Endodermal cell (in vitro differentiated cells): ENCODE data around the gene GPC3. TPM values are rescaled to one million over a fixed set of nuclear protein-coding genes. Genes with fewer than 3 reads are reported as not detected.

Source experiments
- DNase-seq: peaks from one replicate; pipeline ENCODE4 v3.0.0-alpha.2; 2017
- H3K27ac ChIP-seq: 2 replicates; pipeline ENCODE4 v1.5.1; 2013; ENCODE audit warnings: mild to moderate bottlenecking, low read depth, low read length, moderate library complexity
- H3K27me3 ChIP-seq: 2 replicates; pipeline ENCODE4 v1.6.1; 2013; ENCODE audit warnings: mild to moderate bottlenecking, low read length, moderate library complexity; ENCODE audit not compliant: insufficient read depth, control insufficient read depth, poor library complexity, severe bottlenecking
- H3K36me3 ChIP-seq: 2 replicates; pipeline ENCODE4 v1.7.0; 2013; ENCODE audit warnings: mild to moderate bottlenecking, low read length, moderate library complexity; ENCODE audit not compliant: control insufficient read depth, insufficient read depth
- H3K4me1 ChIP-seq: one replicate; pipeline ENCODE4 v1.7.0; 2013; ENCODE audit warnings: low read length; ENCODE audit not compliant: control insufficient read depth, insufficient read depth
- H3K4me3 ChIP-seq: 2 replicates; pipeline ENCODE4 v1.5.1; 2013; ENCODE audit warnings: mild to moderate bottlenecking, low read length, moderate library complexity
- H3K9ac ChIP-seq: 2 replicates; pipeline ENCODE4 v1.6.1; 2013; ENCODE audit warnings: mild to moderate bottlenecking, low read length, moderate library complexity; ENCODE audit not compliant: poor library complexity, severe bottlenecking; ENCODE audit errors: extremely low read depth
- H3K9me3 ChIP-seq: 2 replicates; pipeline ENCODE4 v1.6.1; 2013; ENCODE audit warnings: mild to moderate bottlenecking, low read length, moderate library complexity; ENCODE audit not compliant: control insufficient read depth
- H3K27ac Mint-ChIP-seq: 2 replicates; pipeline ENCODE4 v1.8.0; 2020; ENCODE audit warnings: mixed read lengths
- H3K27me3 Mint-ChIP-seq: 2 replicates; pipeline ENCODE4 v1.8.0; 2021; ENCODE audit warnings: mild to moderate bottlenecking, mixed read lengths; ENCODE audit not compliant: insufficient read depth
- H3K36me3 Mint-ChIP-seq: 2 replicates; pipeline ENCODE4 v1.8.0; 2020; ENCODE audit warnings: low read depth, mixed read lengths
- H3K4me1 Mint-ChIP-seq: 2 replicates; pipeline ENCODE4 v1.8.0; 2020; ENCODE audit warnings: mixed read lengths
- H3K4me3 Mint-ChIP-seq: 2 replicates; pipeline ENCODE4 v1.8.0; 2020; ENCODE audit warnings: mild to moderate bottlenecking, moderate library complexity, mixed read lengths
- H3K9me3 Mint-ChIP-seq: 2 replicates; pipeline ENCODE4 v1.8.0; 2020; ENCODE audit warnings: mild to moderate bottlenecking, mixed read lengths
- WGBS, 2 experiments: methylation state at CpG; one replicate each; pipeline versions ENCODE4 v1.1.5 to v1.1.7; 2013; ENCODE audit warnings: missing lambda C conversion rate in 2 of 2, mixed read lengths in 1 of 2; ENCODE audit not compliant: insufficient coverage in 1 of 2, insufficient read length in 1 of 2; 5-methylcytosine and 5-hydroxymethylcytosine counted together
- total RNA-seq, 2 donors: library from RNA; stranded (reverse); fragmentation: NEBNext Ultra II Directional in 1 of 2; extraction: Animal tissue kit (Norgen Biotek cat#: 25700) in 1 of 2; gene quantifications; 2 replicates in 1 of 2; 3 replicates in 1 of 2; pipeline ENCODE4 v1.2.1, GENCODE V29; 2021
- TF ChIP-seq, protein P1 (sequence below): fragments of 200-600 bp; sonication (generic); conservative IDR thresholded peaks from 2 replicates; pipeline ENCODE4 v1.5.0; 2021; ENCODE audit warnings: antibody characterized with exemption, mild to moderate bottlenecking

GPC3 gene
- total RNA-seq, 2 donors from 2014 or later = 39.5 to 125 TPM

DNA sequence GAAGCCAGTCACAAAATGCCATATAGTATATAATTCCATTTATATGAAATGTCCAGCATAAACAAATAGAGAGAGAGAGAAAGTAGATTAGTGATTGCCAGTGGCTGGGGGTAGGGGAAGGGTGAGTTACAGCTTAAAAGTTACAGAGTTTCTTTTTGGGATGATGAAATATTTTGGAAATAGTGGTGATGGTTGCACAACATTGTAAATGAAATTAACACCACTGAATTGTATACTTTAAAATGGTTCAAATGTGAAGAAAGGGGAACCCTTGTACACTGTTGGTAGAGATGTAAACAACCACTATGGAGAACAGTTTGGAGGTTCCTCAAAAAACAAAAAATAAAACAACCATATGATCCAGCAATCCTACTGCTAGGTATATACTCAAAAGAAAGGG, 439.0 kb downstream of the GPC3 start:
- Histone ChIP-seq H3K9me3 (no peaks in the 10 kb centered on the region), H3K27me3 (no peaks in the 10 kb centered on the region), H3K4me3 (no peak overlapping the region), H3K27ac (no peak overlapping the region), H3K4me1 (peaks cover 3% of the 10 kb centered on the region), H3K36me3 (no peaks in the 10 kb centered on the region), H3K9ac (no peak overlapping the region)
- no peak overlapping the region for H3K27ac Mint-ChIP-seq
- no peak for DNase-seq
- H3K9me3 Mint-ChIP-seq = peaks cover 24% of the 10 kb centered on the region
- H3K27me3 Mint-ChIP-seq = no peaks in the 10 kb centered on the region
- H3K36me3 Mint-ChIP-seq = peaks cover 38% of the 10 kb centered on the region
- peaks cover 13% of the 10 kb centered on the region for H3K4me1 Mint-ChIP-seq
- TF ChIP-seq, protein P1, sequence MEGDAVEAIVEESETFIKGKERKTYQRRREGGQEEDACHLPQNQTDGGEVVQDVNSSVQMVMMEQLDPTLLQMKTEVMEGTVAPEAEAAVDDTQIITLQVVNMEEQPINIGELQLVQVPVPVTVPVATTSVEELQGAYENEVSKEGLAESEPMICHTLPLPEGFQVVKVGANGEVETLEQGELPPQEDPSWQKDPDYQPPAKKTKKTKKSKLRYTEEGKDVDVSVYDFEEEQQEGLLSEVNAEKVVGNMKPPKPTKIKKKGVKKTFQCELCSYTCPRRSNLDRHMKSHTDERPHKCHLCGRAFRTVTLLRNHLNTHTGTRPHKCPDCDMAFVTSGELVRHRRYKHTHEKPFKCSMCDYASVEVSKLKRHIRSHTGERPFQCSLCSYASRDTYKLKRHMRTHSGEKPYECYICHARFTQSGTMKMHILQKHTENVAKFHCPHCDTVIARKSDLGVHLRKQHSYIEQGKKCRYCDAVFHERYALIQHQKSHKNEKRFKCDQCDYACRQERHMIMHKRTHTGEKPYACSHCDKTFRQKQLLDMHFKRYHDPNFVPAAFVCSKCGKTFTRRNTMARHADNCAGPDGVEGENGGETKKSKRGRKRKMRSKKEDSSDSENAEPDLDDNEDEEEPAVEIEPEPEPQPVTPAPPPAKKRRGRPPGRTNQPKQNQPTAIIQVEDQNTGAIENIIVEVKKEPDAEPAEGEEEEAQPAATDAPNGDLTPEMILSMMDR = no peak
- no peak overlapping the region for H3K4me3 Mint-ChIP-seq

DNA sequence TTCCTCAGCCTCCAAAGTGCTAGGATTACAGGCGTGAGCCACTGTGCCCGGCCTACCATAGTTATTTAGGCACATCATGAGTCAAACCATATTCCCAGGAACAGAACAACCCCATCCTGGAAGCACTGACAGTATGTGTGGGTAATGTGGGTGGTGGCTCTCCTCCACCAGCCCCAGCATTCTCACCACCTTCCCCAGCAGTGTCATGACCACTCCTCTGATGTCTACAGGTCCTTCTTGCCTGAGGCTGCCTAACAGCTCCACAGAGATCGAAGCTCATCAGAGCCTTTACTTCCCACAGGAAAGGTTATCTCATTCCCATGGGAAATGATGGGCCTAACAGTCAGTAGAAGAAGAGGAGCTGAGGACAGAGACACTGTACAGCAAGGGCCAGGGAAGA, 440.6 kb downstream of the GPC3 start:
- H3K9me3 Mint-ChIP-seq = peaks cover 24% of the 10 kb centered on the region
- no peaks in the 10 kb centered on the region for H3K27me3 Mint-ChIP-seq
- WGBS, 2 experiments = 95% methylated on average over 3 of the region's 3 CpGs; no CpG with 5 or more reads in 1 of the 2 experiments
- Histone ChIP-seq H3K9me3 (no peaks in the 10 kb centered on the region), H3K4me1 (peaks cover 3% of the 10 kb centered on the region), H3K36me3 (no peaks in the 10 kb centered on the region), H3K9ac (no peak overlapping the region), H3K27me3 (no peaks in the 10 kb centered on the region), H3K4me3 (no peak overlapping the region), H3K27ac (no peak overlapping the region)
- no peak overlapping the region for H3K4me3 Mint-ChIP-seq
- no peak overlapping the region for H3K27ac Mint-ChIP-seq
- DNase-seq = no peak
- H3K36me3 Mint-ChIP-seq = peaks cover 38% of the 10 kb centered on the region
- H3K4me1 Mint-ChIP-seq = peaks cover 27% of the 10 kb centered on the region
- TF ChIP-seq, protein P1 = no peak

DNA sequence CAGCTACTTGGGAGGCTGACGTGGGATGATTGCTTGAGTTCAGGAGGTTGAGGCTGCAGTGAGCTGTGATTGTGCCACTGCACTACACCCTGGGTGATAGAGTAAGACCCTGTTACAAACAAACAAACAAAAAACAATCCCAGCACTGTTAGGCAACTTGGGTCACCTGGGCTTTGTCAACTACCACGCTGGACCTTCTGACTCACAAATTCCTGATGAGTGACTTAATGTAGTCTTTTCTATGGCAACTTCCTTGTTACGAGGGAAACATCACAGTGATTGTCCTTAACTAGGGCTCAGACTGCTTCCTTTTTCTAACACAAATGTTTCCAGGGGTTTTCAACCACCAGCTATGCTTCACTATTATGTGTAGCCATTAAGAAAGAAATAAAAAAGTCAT, 441.3 kb downstream of the GPC3 start:
- Mint-ChIP-seq H3K9me3 (peaks cover 24% of the 10 kb centered on the region), H3K27ac (peak overlapping the region; percentile 90), H3K27me3 (no peaks in the 10 kb centered on the region), H3K36me3 (peaks cover 38% of the 10 kb centered on the region), H3K4me1 (peaks cover 32% of the 10 kb centered on the region), H3K4me3 (no peak overlapping the region)
- WGBS, 2 experiments = 17 to 83% methylated on average over 1 to 3 of the region's 3 CpGs
- DNase-seq = peak; percentile 51
- no peak overlapping the region for H3K27ac ChIP-seq
- peaks cover 3% of the 10 kb centered on the region for H3K4me1 ChIP-seq
- TF ChIP-seq, protein P1 = no peak
- no peak overlapping the region for H3K4me3 ChIP-seq
- no peak overlapping the region for H3K9ac ChIP-seq
- H3K9me3 ChIP-seq = no peaks in the 10 kb centered on the region
- H3K36me3 ChIP-seq = no peaks in the 10 kb centered on the region
- no peaks in the 10 kb centered on the region for H3K27me3 ChIP-seq
